Fibroblast of lung (primary cell): ENCODE measurements around the gene B4GALT6. TPM values are rescaled to one million over a fixed set of nuclear protein-coding genes. Genes with fewer than 3 reads are reported as not detected.

Source experiments
- DNase-seq, 2 donors: peaks; one replicate each; pipeline versions ENCODE4 v3.0.0 to v3.0.0-alpha.2; 2010; ENCODE audit warnings: low read depth in 2 of 2
- H2AFZ ChIP-seq: 2 replicates; pipeline ENCODE4 v1.5.1; 2012; ENCODE audit warnings: low read length, control low read depth, inconsistent platforms
- H3K27ac ChIP-seq: 2 replicates; pipeline ENCODE4 v1.5.1; 2011; ENCODE audit warnings: low read length, control low read depth; ENCODE audit not compliant: insufficient read depth
- H3K27me3 ChIP-seq: 2 replicates; pipeline ENCODE4 v1.5.1; 2011; ENCODE audit warnings: mild to moderate bottlenecking, low read length; ENCODE audit not compliant: control insufficient read depth, insufficient read depth
- H3K36me3 ChIP-seq: 2 replicates; pipeline ENCODE4 v1.5.1; 2011; ENCODE audit warnings: low read length; ENCODE audit not compliant: control insufficient read depth, insufficient read depth
- H3K4me1 ChIP-seq: 2 replicates; pipeline ENCODE4 v1.5.1; 2011; ENCODE audit warnings: low read length; ENCODE audit not compliant: control insufficient read depth, insufficient read depth; ENCODE audit errors: extremely low read depth
- H3K4me2 ChIP-seq: 2 replicates; pipeline ENCODE4 v1.5.1; 2011; ENCODE audit warnings: low read length, control low read depth; ENCODE audit not compliant: insufficient read depth; ENCODE audit errors: extremely low read depth
- H3K4me3 ChIP-seq, 4 experiments: fragments of 200-600 bp in 1 of 4; sonication (generic) in 1 of 4; replicated peaks in 1 of 4; 2 replicates each; pipeline ENCODE4 v1.5.1; 2011 to 2016; ENCODE audit warnings: low read length in 4 of 4, low read depth in 3 of 4, mild to moderate bottlenecking in 3 of 4, control low read depth in 2 of 4, inconsistent platforms in 1 of 4, mixed read lengths in 1 of 4; ENCODE audit not compliant: insufficient read depth in 1 of 4; ENCODE audit errors: control extremely low read depth in 1 of 4
- H3K79me2 ChIP-seq: 2 replicates; pipeline ENCODE4 v1.5.1; 2012; ENCODE audit warnings: mild to moderate bottlenecking, low read length, inconsistent platforms; ENCODE audit not compliant: control insufficient read depth, insufficient read depth
- H3K9ac ChIP-seq: 2 replicates; pipeline ENCODE4 v1.5.1; 2011; ENCODE audit warnings: mild to moderate bottlenecking, low read length, control low read depth; ENCODE audit not compliant: insufficient read depth
- H3K9me3 ChIP-seq: 2 replicates; pipeline ENCODE4 v1.5.1; 2012; ENCODE audit warnings: low read depth, low read length; ENCODE audit not compliant: control insufficient read depth, insufficient read depth
- H4K20me1 ChIP-seq: 2 replicates; pipeline ENCODE4 v1.5.1; 2011; ENCODE audit warnings: low read length; ENCODE audit not compliant: control insufficient read depth, insufficient read depth; ENCODE audit errors: extremely low read depth
- CTCF ChIP-seq, 2 donors: IDR thresholded peaks in 1 of 2; conservative IDR thresholded peaks in 1 of 2; 1 replicate in 1 of 2; 2 replicates in 1 of 2; pipeline ENCODE4 v1.5.1; 2011 to 2012; ENCODE audit warnings: low read length in 2 of 2, control low read depth in 1 of 2, inconsistent platforms in 1 of 2, low read depth in 1 of 2, mild to moderate bottlenecking in 1 of 2
- EZH2 ChIP-seq: IDR thresholded peaks from 2 replicates; pipeline ENCODE4 v1.5.1; 2012; ENCODE audit warnings: low read length, control low read depth, mild to moderate bottlenecking; ENCODE audit errors: missing control alignments
- polyA plus RNA-seq, 2 donors: library from polyadenylated mRNA; depleted of rRNA in 1 of 2; stranded (reverse) in 1 of 2; unstranded in 1 of 2; fragments of >200 nt; gene quantifications; 2 replicates each; pipeline ENCODE4 v1.2.1, GENCODE V29; 2011 to 2012; ENCODE audit warnings: missing spikeins in 1 of 2
- total RNA-seq: library from RNA; depleted of rRNA; stranded (reverse); fragments of >200 nt; gene quantifications from 2 replicates; pipeline ENCODE4 v1.2.1, GENCODE V29; 2014

B4GALT6 gene
- total and polyA plus RNA-seq, 2 donors (not counting 1 experiment from before 2014, with no cell fraction given) = 1.5 to 2.5 TPM

GRCh38 chr18:31611511-31611910 lies 72.9 kb downstream of the B4GALT6 start:
- Histone ChIP-seq H4K20me1 (no peaks in the 10 kb centered on the region), H3K79me2 (no peaks in the 10 kb centered on the region), H3K27me3 (no peaks in the 10 kb centered on the region), H3K27ac (no peak overlapping the region), H3K4me1 (no peaks in the 10 kb centered on the region), H2AFZ (no peak overlapping the region), H3K4me3 (no peak overlapping the region), H3K36me3 (no peaks in the 10 kb centered on the region), H3K9ac (no peak overlapping the region), H3K9me3 (no peaks in the 10 kb centered on the region), H3K4me2 (no peak overlapping the region)
- no peak for DNase-seq
- no peak for TF ChIP-seq EZH2
- no peak for TF ChIP-seq CTCF (conservative IDR thresholded peaks at IDR 0.05 in 1 of 2, IDR thresholded peaks at IDR 0.05 in 1 of 2; ENCODE audit: low read depth in 1 of 2, low read length in 2 of 2)

- Histone ChIP-seq H3K27me3 (no peaks in the 10 kb centered on the region), H3K9ac (no peak overlapping the region), H3K79me2 (no peaks in the 10 kb centered on the region), H2AFZ (no peak overlapping the region), H3K4me3 (no peak overlapping the region), H3K27ac (no peak overlapping the region), H3K36me3 (no peaks in the 10 kb centered on the region), H3K9me3 (no peaks in the 10 kb centered on the region), H3K4me2 (no peak overlapping the region), H4K20me1 (no peaks in the 10 kb centered on the region), H3K4me1 (no peaks in the 10 kb centered on the region)
- DNase-seq = no peak
- no peak for TF ChIP-seq EZH2
- TF ChIP-seq CTCF (conservative IDR thresholded peaks at IDR 0.05 in 1 of 2, IDR thresholded peaks at IDR 0.05 in 1 of 2; ENCODE audit: low read depth in 1 of 2, low read length in 2 of 2) = no peak
Measured at GRCh38 chr18:31610286-31611205, 73.8 kb downstream of the B4GALT6 start.

GRCh38 chr18:31609886-31610285 lies 74.5 kb downstream of the B4GALT6 start:
- no peak overlapping the region for H3K4me2 ChIP-seq

More at GRCh38 chr18:31609886-31610285, 74.5 kb downstream of the B4GALT6 start:
- no peaks in the 10 kb centered on the region for H4K20me1 ChIP-seq
- H3K4me1 ChIP-seq = no peaks in the 10 kb centered on the region
- no peaks in the 10 kb centered on the region for H3K36me3 ChIP-seq
- no peaks in the 10 kb centered on the region for H3K9me3 ChIP-seq
- no peak overlapping the region for H2AFZ ChIP-seq
- DNase-seq = no peak
- no peaks in the 10 kb centered on the region for H3K27me3 ChIP-seq
- TF ChIP-seq EZH2 (no peak), CTCF (conservative IDR thresholded peaks at IDR 0.05 in 1 of 2, IDR thresholded peaks at IDR 0.05 in 1 of 2; ENCODE audit: low read depth in 1 of 2, low read length in 2 of 2) (no peak)
- no peak overlapping the region for H3K4me3 ChIP-seq
- H3K9ac ChIP-seq = no peak overlapping the region
- no peaks in the 10 kb centered on the region for H3K79me2 ChIP-seq
- H3K27ac ChIP-seq = no peak overlapping the region
